Measurements from ENCODE around the gene FRMD4A. TPM values are rescaled to one million over a fixed set of nuclear protein-coding genes. Genes with fewer than 3 reads are reported as not detected.
A peak's percentile ranks its signal among the peaks of the same experiment; 100 is the strongest.

FRMD4A gene
- total RNA-seq, 1 donor from 2014 or later, result 0.64 TPM

GRCh38 chr10:13839430-13839990 is 491.2 kb downstream of the FRMD4A start:
- no peak for TF ChIP-seq CTCF (IDR thresholded peaks at IDR 0.05)
- no peak overlapping the region for H3K4me3 Mint-ChIP-seq
- DNase-seq (no peak), ATAC-seq (ENCODE audit: low read depth) (no peak)
- H3K36me3 Mint-ChIP-seq (ENCODE audit: low read depth), result no peaks in the 10 kb centered on the region
- no peak overlapping the region for H3K27ac Mint-ChIP-seq
- CTCF ChIA-PET, result no interaction called here
- peaks cover 13% of the 10 kb centered on the region for H3K27me3 Mint-ChIP-seq
- peaks cover 7% of the 10 kb centered on the region for H3K4me1 Mint-ChIP-seq
- POLR2A ChIA-PET, result no interaction called here
- peaks cover 7% of the 10 kb centered on the region for H3K9me3 Mint-ChIP-seq
- intact Hi-C loops (cut with micrococcal nuclease), result no loop called here

GRCh38 chr10:13839030-13839429 is 491.7 kb downstream of the FRMD4A start:
- H3K27ac Mint-ChIP-seq, result no peak overlapping the region
- peaks cover 13% of the 10 kb centered on the region for H3K27me3 Mint-ChIP-seq
- no peaks in the 10 kb centered on the region for H3K36me3 Mint-ChIP-seq (ENCODE audit: low read depth)
- DNase-seq, result no peak
- no peak for TF ChIP-seq CTCF (IDR thresholded peaks at IDR 0.05)
- H3K9me3 Mint-ChIP-seq, result peaks cover 7% of the 10 kb centered on the region
- intact Hi-C loops (cut with micrococcal nuclease), result no loop called here
- H3K4me3 Mint-ChIP-seq, result no peak overlapping the region
- POLR2A ChIA-PET, result no interaction called here
- CTCF ChIA-PET, result no interaction called here
- peaks cover 10% of the 10 kb centered on the region for H3K4me1 Mint-ChIP-seq
- ATAC-seq (ENCODE audit: low read depth), result no peak

- Mint-ChIP-seq H3K36me3 (ENCODE audit: low read depth) (no peaks in the 10 kb centered on the region), H3K27ac (no peak overlapping the region), H3K9me3 (peaks cover 7% of the 10 kb centered on the region), H3K4me1 (peaks cover 10% of the 10 kb centered on the region), H3K27me3 (peaks cover 4% of the 10 kb centered on the region), H3K4me3 (no peak overlapping the region)
- no peak for ATAC-seq (ENCODE audit: low read depth)
- no peak for DNase-seq
- intact Hi-C loops (cut with micrococcal nuclease), result no loop called here
- no peak for TF ChIP-seq CTCF (IDR thresholded peaks at IDR 0.05)
- ChIA-PET CTCF (no interaction called here), POLR2A (no interaction called here)
Observed at GRCh38 chr10:13837966-13838365, 492.8 kb downstream of the FRMD4A start.

GRCh38 chr10:13834581-13835286 is 496.0 kb downstream of the FRMD4A start:
- DNase-seq (no peak), ATAC-seq (ENCODE audit: low read depth) (no peak)
- H3K27me3 Mint-ChIP-seq, result peaks cover 3% of the 10 kb centered on the region
- intact Hi-C loops (cut with micrococcal nuclease), result no loop called here
- CTCF ChIA-PET, result no interaction called here
- TF ChIP-seq CTCF (IDR thresholded peaks at IDR 0.05), result no peak
- POLR2A ChIA-PET, result no interaction called here
- no peak overlapping the region for H3K27ac Mint-ChIP-seq
- H3K9me3 Mint-ChIP-seq, result no peaks in the 10 kb centered on the region
- H3K36me3 Mint-ChIP-seq (ENCODE audit: low read depth), result no peaks in the 10 kb centered on the region
- H3K4me3 Mint-ChIP-seq, result no peak overlapping the region
- H3K4me1 Mint-ChIP-seq, result peaks cover 31% of the 10 kb centered on the region

- H3K9me3 Mint-ChIP-seq, result no peaks in the 10 kb centered on the region
- H3K36me3 Mint-ChIP-seq (ENCODE audit: low read depth), result no peaks in the 10 kb centered on the region
- H3K4me1 Mint-ChIP-seq, result peaks cover 30% of the 10 kb centered on the region
- CTCF ChIA-PET, result no interaction called here
- ATAC-seq (ENCODE audit: low read depth), result peak; percentile 89
- peak overlapping the region; percentile 62 for H3K4me3 Mint-ChIP-seq
- H3K27me3 Mint-ChIP-seq, result peaks cover 2% of the 10 kb centered on the region
- TF ChIP-seq CTCF (IDR thresholded peaks at IDR 0.05), result no peak
- no peak for DNase-seq
- intact Hi-C loops (cut with micrococcal nuclease), result loop anchor here (2.0 kb wide), 1 partner anchor 45 kb away; no protein-coding TSS in a partner anchor
- POLR2A ChIA-PET, result interaction anchor here (0.8 to 1.3 kb wide), 3 partner anchors 11 to 353 kb away, joined by 3 read pairs; no protein-coding TSS in a partner anchor
- H3K27ac Mint-ChIP-seq, result peak overlapping the region; percentile 82
Observed at GRCh38 chr10:13831711-13832141, 499.0 kb downstream of the FRMD4A start.

Data from activated B cell treated with CpG ODN at 0.5 μM for 24 hours (primary cell).